ENCODE results near the gene BICRA.

BICRA gene

GRCh38 chr19:47682939-47683338 is 74.0 kb downstream of the BICRA start:
- no peaks in the 10 kb centered on the region for H3K4me1 Mint-ChIP-seq
- no peak overlapping the region for H3K27ac Mint-ChIP-seq
- H3K36me3 Mint-ChIP-seq (ENCODE audit: low read depth) = peaks cover 32% of the 10 kb centered on the region
- no peak overlapping the region for H3K4me3 Mint-ChIP-seq
- TF ChIP-seq CTCF (IDR thresholded peaks at IDR 0.05) = no peak
- no peak for DNase-seq
- H3K27me3 Mint-ChIP-seq (ENCODE audit: low read depth, poor library complexity) = no peaks in the 10 kb centered on the region
- H3K9me3 Mint-ChIP-seq = no peaks in the 10 kb centered on the region

GRCh38 chr19:47686679-47687450 is 77.9 kb downstream of the BICRA start:
- H3K4me1 Mint-ChIP-seq = no peaks in the 10 kb centered on the region
- H3K27ac Mint-ChIP-seq = no peak overlapping the region
- no peak overlapping the region for H3K4me3 Mint-ChIP-seq

GRCh38 chr19:47687906-47688305 is 79.0 kb downstream of the BICRA start:
- H3K4me3 Mint-ChIP-seq = no peak overlapping the region
- H3K4me1 Mint-ChIP-seq = no peaks in the 10 kb centered on the region
- H3K36me3 Mint-ChIP-seq (ENCODE audit: low read depth) = peaks cover 36% of the 10 kb centered on the region
- TF ChIP-seq CTCF (IDR thresholded peaks at IDR 0.05) = no peak
- H3K27me3 Mint-ChIP-seq (ENCODE audit: low read depth, poor library complexity) = no peaks in the 10 kb centered on the region
- DNase-seq = no peak
- H3K9me3 Mint-ChIP-seq = no peaks in the 10 kb centered on the region
- H3K27ac Mint-ChIP-seq = no peak overlapping the region

More at GRCh38 chr19:47686679-47687450, 77.9 kb downstream of the BICRA start:
- no peak for DNase-seq
- no peak for TF ChIP-seq CTCF (IDR thresholded peaks at IDR 0.05)
- H3K27me3 Mint-ChIP-seq (ENCODE audit: low read depth, poor library complexity) = no peaks in the 10 kb centered on the region
- H3K9me3 Mint-ChIP-seq = no peaks in the 10 kb centered on the region
- peaks cover 40% of the 10 kb centered on the region for H3K36me3 Mint-ChIP-seq (ENCODE audit: low read depth)

- peaks cover 30% of the 10 kb centered on the region for H3K36me3 Mint-ChIP-seq (ENCODE audit: low read depth)
- no peaks in the 10 kb centered on the region for H3K27me3 Mint-ChIP-seq (ENCODE audit: low read depth, poor library complexity)
- TF ChIP-seq CTCF (IDR thresholded peaks at IDR 0.05) = no peak
- DNase-seq = no peak
- H3K9me3 Mint-ChIP-seq = no peaks in the 10 kb centered on the region
- no peak overlapping the region for H3K27ac Mint-ChIP-seq
- no peaks in the 10 kb centered on the region for H3K4me1 Mint-ChIP-seq
- no peak overlapping the region for H3K4me3 Mint-ChIP-seq
Measured at GRCh38 chr19:47691090-47691489, 82.2 kb downstream of the BICRA start.

GRCh38 chr19:47691782-47692181 is 82.8 kb downstream of the BICRA start:
- Mint-ChIP-seq H3K4me1 (no peaks in the 10 kb centered on the region), H3K27ac (no peak overlapping the region), H3K36me3 (ENCODE audit: low read depth) (peaks cover 30% of the 10 kb centered on the region), H3K27me3 (ENCODE audit: low read depth, poor library complexity) (no peaks in the 10 kb centered on the region), H3K4me3 (no peak overlapping the region), H3K9me3 (no peaks in the 10 kb centered on the region)
- DNase-seq = no peak
- no peak for TF ChIP-seq CTCF (IDR thresholded peaks at IDR 0.05)

GRCh38 chr19:47693489-47693888 is 84.6 kb downstream of the BICRA start:
- no peak for TF ChIP-seq CTCF (IDR thresholded peaks at IDR 0.05)
- Mint-ChIP-seq H3K4me3 (no peak overlapping the region), H3K36me3 (ENCODE audit: low read depth) (peaks cover 25% of the 10 kb centered on the region), H3K4me1 (no peaks in the 10 kb centered on the region), H3K27me3 (ENCODE audit: low read depth, poor library complexity) (no peaks in the 10 kb centered on the region), H3K9me3 (no peaks in the 10 kb centered on the region), H3K27ac (no peak overlapping the region)
- DNase-seq = no peak
